Stimulated activated CD4-positive, alpha-beta T cell treated with anti-CD3 and anti-CD28 coated beads, TNF-alpha, amount 100 ng/mL, for 1 hour (primary cell): ENCODE data around the gene C6orf89.
A peak's percentile ranks its signal among the peaks of the same experiment; 100 is the strongest.
"Not testable (repeated sequence)": the region's sequence is repeated elsewhere in the genome, so short reads cannot be mapped to it uniquely, and the experiment has no call there.

Experiments used
- DNase-seq, 3 donors: peaks; one replicate each; pipeline ENCODE4 v3.0.0-alpha.2; 2020; ENCODE audit warnings: low read depth in 3 of 3, low spot score in 1 of 3

The C6orf89 gene

GRCh38 chr6:36886950-36887618 is 1.3 kb downstream of the C6orf89 start:
- no peak for DNase-seq

GRCh38 chr6:36888115-36888643 is 2.4 kb downstream of the C6orf89 start:
- DNase-seq = no peak

- DNase-seq = no peak
Observed at GRCh38 chr6:36888654-36889481, 3.1 kb downstream of the C6orf89 start.

- no peak for DNase-seq
Observed at GRCh38 chr6:36890112-36890663, 4.4 kb downstream of the C6orf89 start.

- not testable (repeated sequence) for DNase-seq
Observed at GRCh38 chr6:36891153-36891552, 5.4 kb downstream of the C6orf89 start.

- DNase-seq = no peak
Observed at GRCh38 chr6:36893976-36894932, 8.5 kb downstream of the C6orf89 start.

GRCh38 chr6:36897609-36898008 is 11.9 kb downstream of the C6orf89 start:
- DNase-seq = no peak

GRCh38 chr6:36904114-36904513 is 18.4 kb downstream of the C6orf89 start:
- DNase-seq = no peak

GRCh38 chr6:36904851-36905393 is 19.2 kb downstream of the C6orf89 start:
- no peak for DNase-seq

- DNase-seq = no peak
Observed at GRCh38 chr6:36906539-36907325, 21.0 kb downstream of the C6orf89 start.

GRCh38 chr6:36907781-36908180 is 22.0 kb downstream of the C6orf89 start:
- no peak for DNase-seq

- no peak for DNase-seq
Observed at GRCh38 chr6:36908747-36909146, 23.0 kb downstream of the C6orf89 start.

- no peak for DNase-seq
Observed at GRCh38 chr6:36912030-36912454, 26.3 kb downstream of the C6orf89 start.

GRCh38 chr6:36912586-36912985 is 26.8 kb downstream of the C6orf89 start:
- DNase-seq = peak; percentile 14 to 43 (median 32)

- DNase-seq = no peak
Observed at GRCh38 chr6:36913082-36913481, 27.3 kb downstream of the C6orf89 start.

- peak in 1 of 3 donors; percentile 5 for DNase-seq
Observed at GRCh38 chr6:36914227-36914794, 28.6 kb downstream of the C6orf89 start.

- DNase-seq = no peak
Observed at GRCh38 chr6:36915599-36915998, 29.8 kb downstream of the C6orf89 start.

- DNase-seq = no peak
Observed at GRCh38 chr6:36916126-36916525, 30.4 kb downstream of the C6orf89 start.

GRCh38 chr6:36917541-36918193 is 31.9 kb downstream of the C6orf89 start:
- DNase-seq = no peak
